IPS-NIHi7 (cell line): ENCODE measurements around the gene CDKAL1.
"Not testable (repeated sequence)": the region's sequence is repeated elsewhere in the genome, so short reads cannot be mapped to it uniquely, and the experiment has no call there.

Experiments
- DNase-seq: peaks from one replicate; pipeline ENCODE4 v3.0.0; 2012; ENCODE audit warnings: mixed read lengths; ENCODE audit errors: extremely low spot score

CDKAL1 gene

DNA sequence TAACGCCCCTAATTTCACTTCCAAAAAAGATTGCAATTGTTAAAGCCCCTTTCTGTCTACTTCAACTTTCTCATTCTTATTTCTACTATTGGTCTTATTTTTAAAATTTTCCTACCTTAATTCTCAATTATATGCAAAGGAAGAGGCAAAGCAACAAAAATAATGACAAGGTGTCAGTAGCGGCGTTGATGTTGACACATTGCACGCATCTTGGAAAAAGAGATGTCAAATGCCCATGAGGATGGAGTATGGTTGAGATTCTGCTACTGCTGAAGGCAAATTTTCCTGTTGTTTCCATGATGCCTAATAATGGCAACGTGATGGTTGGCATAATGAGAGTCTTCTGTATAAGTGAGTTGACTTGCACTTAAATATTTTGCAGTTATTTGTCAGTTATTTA, 258.9 kb downstream of the CDKAL1 start:
- no peak for DNase-seq

DNA sequence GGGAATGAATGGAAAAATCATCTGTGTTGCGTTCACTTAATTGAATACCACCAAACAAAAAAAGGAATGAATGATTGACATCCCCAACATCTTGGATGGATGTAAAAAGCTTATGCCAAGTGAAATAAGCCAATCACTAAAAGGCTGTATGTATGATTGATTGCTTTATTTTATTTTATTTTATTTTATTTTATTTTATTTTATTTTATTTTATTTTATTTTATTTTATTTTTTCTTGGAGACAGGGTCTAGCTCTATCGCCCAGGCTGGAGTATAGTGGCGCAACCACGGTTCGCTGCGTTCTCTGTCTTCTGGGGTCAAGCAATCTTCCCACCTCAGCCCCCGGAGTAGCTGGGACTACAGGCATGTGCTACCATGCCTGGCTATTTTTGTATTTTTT, 263.3 kb downstream of the CDKAL1 start:
- DNase-seq = no peak

DNA sequence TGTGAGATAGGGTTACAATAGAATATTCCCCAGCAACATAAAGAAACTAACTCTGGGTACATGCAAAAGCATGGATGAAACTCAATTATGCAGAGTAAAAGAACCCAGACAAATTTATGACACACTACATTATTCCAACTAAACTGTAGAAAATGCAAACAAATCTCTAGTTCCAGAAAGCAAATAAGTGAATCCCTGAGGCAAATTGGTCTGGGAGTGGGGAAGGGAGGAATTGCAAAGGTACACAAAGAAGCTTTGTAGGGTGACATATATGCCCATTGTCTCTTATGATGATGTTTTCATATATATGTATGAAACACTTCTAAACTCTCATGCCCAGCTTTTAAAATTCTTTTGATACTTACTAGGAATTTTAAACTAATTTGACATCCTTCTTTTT, 266.0 kb downstream of the CDKAL1 start:
- DNase-seq = no peak

DNA sequence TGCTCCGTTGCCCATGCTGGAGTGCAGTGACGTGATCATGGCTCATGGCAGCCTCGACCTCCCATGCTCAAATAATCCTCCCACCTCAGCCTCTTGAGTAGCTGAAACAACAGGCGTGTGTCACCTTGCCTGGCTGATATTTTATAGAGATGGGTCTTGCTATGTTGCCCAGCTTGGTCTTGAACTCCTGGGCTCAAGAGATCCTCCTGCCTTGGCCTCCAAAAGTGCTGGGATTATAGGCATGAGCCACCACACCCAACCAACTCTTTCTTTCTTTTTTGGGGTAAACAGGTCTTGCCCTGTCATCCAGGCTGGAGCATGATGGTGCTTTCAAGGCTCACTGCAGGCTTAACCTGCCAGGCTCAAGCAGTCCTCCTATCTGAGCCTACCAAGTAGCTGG, 266.4 kb downstream of the CDKAL1 start:
- DNase-seq = no peak

DNA sequence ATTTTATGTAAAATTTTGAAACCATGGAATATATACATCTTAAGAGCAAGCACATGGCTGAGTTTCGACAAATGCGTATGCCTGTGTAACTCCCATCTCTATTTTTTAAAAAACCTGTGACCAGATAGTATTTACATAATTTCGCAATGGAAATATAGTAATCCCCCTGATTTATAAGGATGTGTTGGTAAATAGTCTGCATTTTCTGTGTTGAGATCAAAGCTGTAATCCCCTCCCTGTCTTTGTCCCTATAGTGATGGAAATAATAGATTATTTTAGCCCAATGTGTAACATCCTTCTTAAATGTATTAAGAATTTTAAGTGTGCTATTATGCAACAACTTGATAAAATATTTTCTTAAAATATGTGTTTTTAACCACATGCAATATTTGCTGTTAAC, 267.3 kb downstream of the CDKAL1 start:
- no peak for DNase-seq

DNA sequence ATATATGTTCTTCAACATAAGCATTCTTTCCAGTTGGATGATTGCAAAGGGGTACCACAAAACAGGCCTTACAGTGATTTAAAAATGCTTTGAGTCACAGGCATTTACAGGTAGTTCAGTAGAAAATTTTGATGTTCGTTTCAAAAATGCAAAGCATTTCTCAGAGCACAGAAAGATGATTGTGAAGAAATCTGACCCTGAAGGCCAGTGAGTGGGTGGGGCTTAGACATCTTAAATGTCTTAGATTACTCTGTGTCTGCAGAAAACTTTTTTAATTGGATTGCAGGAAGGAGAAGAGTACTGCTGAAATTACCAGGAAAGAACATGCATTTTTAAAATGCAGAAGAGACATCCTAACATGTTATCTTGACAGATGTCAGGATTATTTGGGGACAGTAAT, 268.3 kb downstream of the CDKAL1 start:
- no peak for DNase-seq

DNA sequence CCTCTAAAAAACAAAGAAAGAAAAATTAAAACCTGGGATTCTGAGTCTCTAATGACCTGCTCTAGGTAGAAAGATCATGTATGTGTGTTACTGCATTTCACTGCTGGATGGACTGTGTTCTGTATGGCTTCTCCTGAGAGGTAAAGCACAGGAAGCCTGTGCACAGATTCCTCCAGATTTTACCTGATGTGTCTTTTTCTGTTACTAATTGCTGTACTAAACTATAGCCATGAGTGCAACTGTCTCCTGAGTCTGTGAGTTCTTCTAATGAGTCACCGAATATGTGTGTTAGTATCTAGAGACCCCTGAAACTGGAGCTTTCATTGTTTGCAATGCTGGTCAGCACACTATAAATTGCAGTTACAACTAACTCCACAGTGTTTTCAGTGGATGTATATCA, 270.8 kb downstream of the CDKAL1 start:
- no peak for DNase-seq

DNA sequence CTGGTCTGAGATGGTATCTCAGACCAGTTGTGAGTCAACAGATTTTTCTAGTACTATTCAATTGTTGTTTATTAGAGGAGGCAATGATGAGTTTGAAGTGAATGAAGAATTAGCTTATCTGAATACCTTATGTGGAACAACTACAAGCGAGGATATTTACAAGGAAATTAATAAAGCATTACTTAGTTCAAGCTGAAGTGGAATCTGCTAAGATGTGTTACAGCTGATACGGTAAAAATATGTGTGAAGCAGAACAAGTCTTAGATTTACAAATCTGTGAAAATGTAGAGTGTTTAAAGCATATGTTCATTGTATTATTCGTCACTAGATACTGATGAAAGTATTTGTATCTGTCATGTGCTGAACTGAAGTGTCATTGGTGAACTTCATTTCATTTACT, 272.4 kb downstream of the CDKAL1 start:
- no peak for DNase-seq

DNA sequence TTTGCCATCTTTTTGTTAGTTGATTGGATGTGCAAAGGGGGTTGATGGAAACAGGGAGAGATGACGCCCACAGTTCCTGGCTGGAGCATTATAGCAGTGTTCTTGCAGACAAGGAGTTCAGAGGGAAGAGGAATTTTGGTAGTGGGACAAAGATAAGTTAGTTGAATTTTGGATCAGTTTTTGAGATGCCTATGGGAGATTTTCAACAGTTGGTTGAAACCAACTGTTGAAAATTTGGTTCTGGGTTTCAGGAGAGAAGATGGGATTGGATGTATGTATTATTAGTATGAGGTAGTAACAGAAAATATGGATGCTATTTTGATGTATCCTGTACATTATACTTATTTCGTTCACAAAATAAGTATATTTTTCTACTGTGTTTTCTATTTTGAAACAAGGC, 274.2 kb downstream of the CDKAL1 start:
- DNase-seq = no peak

DNA sequence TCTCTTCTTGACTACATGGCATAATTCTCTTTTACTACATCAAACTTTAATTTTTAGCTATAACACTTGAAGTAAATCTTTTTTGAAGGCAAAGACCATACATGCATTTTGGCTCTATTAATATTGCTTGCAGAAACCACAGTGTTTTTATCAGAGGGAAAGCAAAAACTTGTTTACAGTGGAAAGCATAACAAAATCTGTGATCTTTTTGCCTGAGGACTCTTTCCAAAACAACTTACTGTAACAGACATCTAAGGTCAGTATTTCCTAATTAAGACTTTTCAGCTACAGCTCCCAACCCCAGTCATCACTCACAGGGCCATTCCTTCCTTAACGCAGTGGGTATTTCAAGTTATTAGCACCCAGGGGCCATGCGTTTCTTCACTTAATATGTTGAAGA, 274.7 kb downstream of the CDKAL1 start:
- no peak for DNase-seq

DNA sequence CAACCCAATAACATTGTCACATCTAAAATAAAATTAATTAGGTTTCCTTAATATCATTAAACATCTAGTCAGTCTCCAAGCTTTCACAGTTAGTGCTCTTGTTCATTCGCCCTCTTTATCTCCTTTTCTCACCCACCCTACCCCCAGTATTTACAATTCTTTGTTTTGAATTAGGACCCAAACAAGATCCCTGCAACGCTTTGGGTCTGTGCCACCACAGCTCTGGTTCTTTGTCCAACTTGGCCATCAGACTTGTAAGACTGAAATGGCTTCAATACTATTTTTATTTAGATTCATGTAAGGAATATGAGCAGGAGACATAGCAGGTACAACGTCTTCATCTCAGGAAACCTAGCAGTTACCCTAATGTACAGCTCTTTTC, 276.5 kb downstream of the CDKAL1 start:
- DNase-seq = no peak

DNA sequence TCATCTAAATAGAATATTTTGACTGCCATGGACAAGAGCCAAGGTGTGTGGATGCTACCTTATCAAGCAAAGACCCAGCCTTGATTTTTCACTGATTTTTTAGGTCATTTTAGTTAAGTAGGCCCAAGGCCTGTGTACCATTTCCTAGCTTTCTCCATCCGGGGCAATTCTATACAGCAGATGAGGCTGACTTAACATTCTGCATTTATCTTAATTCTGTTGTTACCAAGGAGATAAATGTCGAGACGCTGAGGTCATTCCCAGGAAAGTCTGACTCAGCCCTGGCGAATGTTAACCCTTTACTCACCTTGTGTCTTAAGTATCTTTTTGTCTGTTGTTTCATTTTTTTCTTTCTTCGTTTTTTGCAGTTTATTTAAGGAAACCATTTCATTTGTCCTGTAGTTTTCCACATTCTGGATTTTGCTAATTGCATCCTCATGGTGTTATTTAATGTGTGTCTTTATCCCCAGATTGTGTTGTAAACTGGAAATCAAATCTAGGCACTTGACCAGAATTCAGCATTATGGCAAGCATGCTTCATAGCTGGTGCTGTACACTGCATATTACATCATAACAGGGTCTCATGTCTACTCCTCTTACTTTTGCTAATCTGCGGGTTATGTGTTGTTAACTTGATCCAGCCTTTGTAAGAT, 277.0 kb downstream of the CDKAL1 start:
- DNase-seq = peak; percentile 80

DNA sequence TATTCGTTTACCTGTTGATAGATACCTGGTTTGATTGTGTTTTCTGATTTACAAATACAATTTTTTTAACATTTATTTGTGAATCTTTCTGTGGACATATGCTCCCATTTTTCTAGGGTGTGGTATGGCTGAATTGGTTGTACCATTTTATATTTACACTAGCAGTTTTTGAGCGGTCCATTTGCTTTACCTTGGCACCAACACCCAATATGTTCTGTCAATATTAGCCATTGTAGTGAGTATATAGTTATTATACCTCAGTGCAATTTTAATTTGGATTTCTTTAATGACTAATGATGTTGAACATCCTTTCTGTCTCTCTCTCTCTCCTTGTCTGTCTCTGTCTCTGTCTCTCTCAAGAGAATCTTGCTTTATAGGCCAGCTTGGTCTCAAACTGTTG, 278.5 kb downstream of the CDKAL1 start:
- no peak for DNase-seq

DNA sequence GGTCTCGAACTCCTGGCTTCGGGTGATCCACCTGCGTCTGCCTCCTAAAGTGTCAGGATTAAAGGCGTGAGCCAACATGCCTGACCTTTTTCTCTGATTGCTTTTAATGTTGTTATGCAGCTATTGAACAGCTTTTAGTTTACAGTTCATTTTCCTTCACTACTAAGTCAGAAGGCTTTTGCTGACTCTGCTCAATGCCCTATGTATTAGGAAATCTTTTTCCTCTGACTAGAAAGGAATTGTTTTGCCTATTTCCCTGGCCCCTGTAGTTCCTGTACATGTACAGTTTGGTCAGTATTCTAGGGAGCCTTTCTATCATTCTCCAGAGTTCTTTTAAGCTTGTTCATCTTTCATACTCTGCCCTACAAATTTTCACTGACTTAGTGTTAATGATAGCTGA, 280.2 kb downstream of the CDKAL1 start:
- DNase-seq = no peak

DNA sequence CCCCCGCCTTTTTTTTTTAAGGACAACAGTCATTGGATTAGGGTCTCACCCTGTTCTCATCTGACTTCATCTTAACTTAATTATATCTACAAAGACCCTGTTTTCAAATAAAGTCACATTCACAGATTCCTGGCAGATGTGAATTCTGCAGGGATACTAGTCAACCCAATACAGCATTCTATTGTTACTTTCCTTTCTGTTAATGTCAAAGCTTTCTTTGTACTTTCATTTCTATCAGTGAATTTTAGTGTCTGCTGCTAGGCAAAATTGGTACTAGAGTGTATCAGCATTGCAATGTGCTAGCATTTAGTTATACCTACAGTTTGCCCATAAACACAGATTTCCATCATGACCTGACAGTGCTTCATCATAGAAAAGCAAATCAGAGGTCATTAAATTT, 281.9 kb downstream of the CDKAL1 start:
- DNase-seq = no peak

DNA sequence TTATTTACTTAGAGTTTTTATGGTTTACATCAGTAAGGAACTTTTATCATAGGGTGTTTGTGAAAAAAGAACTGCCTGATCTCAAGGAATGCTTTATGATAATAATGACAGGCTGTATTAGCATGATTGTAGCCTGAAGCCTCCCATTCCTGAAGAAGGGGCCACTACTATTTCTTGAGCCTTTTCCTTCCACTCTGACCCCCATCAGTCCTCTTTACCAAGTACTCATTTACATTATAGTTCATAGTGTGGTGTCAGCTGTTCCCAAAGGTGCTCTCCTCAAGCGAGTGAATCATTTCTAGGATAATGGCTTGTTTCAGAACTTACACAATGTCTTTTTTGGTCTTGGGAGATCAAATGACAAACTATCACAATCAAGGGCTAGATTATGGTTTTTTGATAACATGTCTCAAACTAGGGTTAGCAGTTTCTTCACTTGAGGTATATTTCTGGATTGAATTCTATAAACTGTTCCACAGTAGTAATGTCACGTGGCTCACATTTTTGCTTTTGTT, 283.6 kb downstream of the CDKAL1 start:
- no peak for DNase-seq

DNA sequence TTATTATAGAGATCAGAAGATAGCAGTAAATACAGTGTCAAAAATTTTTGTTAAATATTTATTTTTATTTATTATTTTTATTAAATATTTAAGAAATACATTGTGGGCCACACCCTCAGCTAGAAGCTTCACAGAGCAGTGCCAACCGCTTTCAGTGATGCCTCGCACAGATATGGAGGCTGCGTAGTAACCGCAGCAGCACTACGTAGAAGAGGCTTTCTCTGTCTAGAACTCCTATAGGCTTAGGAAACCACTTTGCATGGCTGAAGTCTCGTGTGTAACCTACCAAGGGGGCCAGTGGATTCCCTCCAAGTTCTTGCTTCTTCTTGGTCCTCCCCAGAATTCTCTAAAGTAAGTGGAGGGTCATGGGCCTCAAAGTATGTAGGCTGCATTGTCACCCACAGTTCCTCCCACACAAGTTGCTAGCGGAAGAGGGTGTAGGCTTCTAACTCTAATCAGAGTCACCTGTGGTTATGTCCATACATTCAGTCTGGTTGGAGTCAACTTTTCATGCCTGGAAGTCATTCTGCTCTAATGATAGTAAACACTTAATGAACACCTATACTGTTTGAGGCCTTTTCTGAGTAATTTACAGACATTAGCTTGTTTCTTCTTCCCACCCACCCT, 285.6 kb downstream of the CDKAL1 start:
- DNase-seq = no peak

DNA sequence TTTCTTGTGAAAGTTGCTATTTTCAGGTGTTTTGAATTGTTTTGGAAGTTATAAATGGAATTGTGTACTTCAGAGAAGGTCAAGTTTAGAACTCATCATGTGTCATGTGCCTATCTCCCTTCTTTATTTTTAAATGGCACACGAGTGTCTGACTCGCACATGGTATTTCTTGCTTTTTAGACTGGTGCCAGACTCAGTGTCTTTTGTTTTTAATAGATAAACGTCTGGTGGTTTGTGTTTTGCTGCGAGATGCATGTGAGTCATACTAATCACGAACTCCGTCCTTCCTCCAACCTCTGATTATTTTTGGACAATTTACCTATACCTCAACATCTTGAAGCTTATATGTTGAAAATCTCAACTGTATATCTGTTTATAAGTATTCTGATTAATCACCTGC, 292.1 kb downstream of the CDKAL1 start:
- DNase-seq = no peak

DNA sequence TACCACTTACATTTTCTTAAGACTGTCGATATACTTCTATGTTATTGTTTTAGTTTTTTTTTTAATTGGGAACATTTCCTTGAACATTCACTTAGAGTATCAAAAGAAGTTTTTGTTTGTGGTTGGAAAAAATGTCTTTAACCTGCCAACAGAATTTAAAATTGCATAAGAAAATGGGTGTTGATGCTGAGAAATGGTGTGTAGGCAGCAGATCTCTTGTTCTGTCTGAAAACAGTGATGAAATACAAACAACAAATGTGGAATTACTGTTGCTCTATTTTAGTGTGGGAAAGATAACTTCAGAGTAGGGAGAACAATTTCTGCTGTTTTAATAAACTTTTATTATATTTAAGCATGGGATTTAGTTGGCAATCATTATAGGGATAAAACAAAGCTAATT, 293.5 kb downstream of the CDKAL1 start:
- DNase-seq = no peak

DNA sequence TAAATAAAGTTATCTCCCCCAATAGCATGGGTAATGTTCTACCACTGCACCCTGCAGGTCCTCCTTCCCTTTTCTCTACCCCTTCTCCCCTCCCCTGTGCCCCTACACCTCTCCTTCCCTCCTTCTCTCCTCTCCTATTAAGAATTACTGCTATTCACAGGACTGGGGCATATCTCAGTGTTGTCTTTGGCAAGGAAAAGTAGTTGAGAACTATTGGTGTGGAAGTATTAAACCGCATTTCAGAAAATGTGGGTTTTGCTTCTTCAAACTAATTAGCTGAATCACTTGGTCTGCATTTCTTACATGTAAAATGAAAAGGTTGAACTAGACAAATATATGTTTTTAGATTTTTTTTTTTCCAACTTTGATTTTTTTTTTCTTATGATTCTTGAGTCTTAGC, 296.3 kb downstream of the CDKAL1 start:
- DNase-seq = no peak

DNA sequence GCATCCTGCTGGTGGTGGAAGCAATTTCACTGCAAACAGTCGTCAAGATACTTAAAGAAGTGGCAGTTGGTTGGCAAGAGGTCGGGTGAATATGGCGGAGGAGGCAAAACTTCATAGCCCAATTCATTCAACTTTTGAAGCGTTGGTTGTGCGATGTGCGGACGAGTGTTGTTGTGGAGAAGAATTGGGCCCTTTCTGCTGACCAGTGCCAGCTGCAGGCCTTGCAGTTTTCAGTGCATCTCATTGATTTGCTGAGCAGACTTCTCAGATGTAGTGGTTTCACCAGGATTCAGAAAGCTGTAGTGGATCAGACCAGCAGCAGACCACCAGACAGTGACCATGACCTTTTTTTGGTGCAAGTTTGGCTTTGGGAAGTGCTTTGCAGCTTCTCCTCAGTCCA, 297.0 kb downstream of the CDKAL1 start:
- not testable (repeated sequence) for DNase-seq

DNA sequence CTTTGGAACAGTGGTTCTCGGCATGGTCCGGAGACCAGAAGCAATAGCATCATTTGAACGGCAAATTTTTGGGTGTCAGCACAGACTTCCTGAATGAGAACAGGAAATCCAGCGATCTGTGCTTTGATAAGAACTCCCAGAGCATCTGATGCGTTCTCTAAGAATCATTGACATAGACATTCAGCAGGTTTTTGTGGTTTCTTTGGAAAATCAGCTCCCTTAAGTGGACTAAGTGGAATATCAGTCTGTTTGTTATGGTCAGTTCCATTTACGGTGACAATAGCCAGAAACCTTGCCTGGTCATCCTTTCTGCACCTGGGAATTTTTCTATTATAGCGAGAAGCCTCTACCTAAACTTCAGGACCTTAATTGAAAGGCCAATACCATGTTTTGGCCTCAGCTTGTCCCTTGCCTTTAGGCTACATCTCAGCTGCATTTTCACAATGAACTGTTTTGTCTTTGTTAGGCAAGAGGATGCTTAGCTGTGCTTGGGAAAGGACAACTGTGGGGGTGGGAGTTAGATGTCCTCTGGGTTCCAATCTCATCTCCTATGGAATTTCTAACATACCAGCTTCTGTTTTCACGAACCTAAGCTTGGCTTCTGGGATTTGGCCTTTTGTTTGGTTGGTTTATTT, 299.7 kb downstream of the CDKAL1 start:
- DNase-seq = peak; percentile 33

DNA sequence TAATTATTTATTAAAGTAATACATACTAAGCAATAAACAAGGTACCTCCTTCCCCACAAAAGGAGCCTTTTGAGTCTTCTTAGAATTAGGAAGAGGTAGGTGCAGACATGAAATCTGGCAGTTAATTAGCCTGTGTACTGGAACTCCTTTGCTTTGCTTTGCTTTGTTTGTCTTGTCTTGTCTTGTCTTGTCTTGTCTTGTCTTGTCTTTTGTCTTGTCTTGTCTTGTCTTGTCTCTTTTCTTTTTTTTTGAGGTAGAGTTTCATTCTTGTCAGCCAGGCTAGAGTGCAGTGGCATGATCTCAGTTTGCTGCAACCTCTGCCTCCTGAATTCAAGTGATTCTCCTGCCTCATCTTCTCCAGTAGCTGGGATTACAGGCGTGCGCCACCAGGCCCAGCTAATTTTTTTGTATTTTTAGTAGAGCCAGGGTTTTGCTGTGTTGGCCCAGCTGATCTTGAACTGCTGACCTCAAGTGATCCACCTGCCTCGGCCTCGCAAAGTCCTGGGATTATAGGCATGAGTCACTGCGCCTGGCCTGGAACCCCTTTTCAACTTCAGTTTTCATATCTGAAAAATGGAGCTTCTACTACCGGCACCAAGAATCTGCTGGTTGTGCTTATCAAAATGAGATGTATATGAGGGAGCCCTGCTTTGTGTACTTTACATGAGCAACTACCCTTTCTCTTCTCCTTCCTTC, 301.2 kb downstream of the CDKAL1 start:
- no peak for DNase-seq
